ENCODE results near the gene BCL6. TPM values are rescaled to one million over a fixed set of nuclear protein-coding genes. Genes with fewer than 3 reads are reported as not detected.
A peak's percentile ranks its signal among the peaks of the same experiment; 100 is the strongest.
"Not testable (repeated sequence)": the region's sequence is repeated elsewhere in the genome, so short reads cannot be mapped to it uniquely, and the experiment has no call there.

BCL6 gene
- total RNA-seq, 1 donor from 2014 or later = 2.5 TPM

DNA sequence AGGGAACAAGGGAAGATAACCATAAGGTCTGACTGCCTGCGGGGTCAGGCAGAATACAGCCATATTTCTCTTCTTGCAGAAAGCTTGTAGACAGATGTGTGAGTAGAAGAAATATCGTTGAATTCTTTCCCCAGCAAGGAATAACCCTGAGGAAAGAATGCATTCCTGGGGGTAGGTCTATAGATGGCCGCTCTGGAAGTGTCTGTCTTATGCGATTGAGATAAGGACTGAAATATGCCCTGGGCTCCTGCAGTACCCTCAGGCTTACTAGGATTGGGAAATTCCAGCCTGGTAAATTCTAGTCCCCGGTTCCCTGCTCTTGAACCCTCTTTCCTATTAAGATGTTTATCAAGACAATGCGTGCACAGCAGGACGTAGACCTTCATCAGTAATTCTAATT, 59.3 kb downstream of the BCL6 start:
- H3K4me1 Mint-ChIP-seq (ENCODE audit: low read depth, unreplicated experiment) = no peaks in the 10 kb centered on the region
- H3K27me3 Mint-ChIP-seq (ENCODE audit: unreplicated experiment) = no peaks in the 10 kb centered on the region
- no peak overlapping the region for H3K4me3 Mint-ChIP-seq (ENCODE audit: unreplicated experiment)
- no peak overlapping the region for H3K27ac Mint-ChIP-seq (ENCODE audit: unreplicated experiment)
- H3K36me3 Mint-ChIP-seq (ENCODE audit: unreplicated experiment) = no peaks in the 10 kb centered on the region
- DNase-seq = no peak
- H3K9me3 Mint-ChIP-seq (ENCODE audit: unreplicated experiment) = no peaks in the 10 kb centered on the region
- TF ChIP-seq, protein P1, sequence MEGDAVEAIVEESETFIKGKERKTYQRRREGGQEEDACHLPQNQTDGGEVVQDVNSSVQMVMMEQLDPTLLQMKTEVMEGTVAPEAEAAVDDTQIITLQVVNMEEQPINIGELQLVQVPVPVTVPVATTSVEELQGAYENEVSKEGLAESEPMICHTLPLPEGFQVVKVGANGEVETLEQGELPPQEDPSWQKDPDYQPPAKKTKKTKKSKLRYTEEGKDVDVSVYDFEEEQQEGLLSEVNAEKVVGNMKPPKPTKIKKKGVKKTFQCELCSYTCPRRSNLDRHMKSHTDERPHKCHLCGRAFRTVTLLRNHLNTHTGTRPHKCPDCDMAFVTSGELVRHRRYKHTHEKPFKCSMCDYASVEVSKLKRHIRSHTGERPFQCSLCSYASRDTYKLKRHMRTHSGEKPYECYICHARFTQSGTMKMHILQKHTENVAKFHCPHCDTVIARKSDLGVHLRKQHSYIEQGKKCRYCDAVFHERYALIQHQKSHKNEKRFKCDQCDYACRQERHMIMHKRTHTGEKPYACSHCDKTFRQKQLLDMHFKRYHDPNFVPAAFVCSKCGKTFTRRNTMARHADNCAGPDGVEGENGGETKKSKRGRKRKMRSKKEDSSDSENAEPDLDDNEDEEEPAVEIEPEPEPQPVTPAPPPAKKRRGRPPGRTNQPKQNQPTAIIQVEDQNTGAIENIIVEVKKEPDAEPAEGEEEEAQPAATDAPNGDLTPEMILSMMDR (IDR thresholded peaks at IDR 0.05; ENCODE audit: partially characterized antibody, unreplicated experiment) = no peak

DNA sequence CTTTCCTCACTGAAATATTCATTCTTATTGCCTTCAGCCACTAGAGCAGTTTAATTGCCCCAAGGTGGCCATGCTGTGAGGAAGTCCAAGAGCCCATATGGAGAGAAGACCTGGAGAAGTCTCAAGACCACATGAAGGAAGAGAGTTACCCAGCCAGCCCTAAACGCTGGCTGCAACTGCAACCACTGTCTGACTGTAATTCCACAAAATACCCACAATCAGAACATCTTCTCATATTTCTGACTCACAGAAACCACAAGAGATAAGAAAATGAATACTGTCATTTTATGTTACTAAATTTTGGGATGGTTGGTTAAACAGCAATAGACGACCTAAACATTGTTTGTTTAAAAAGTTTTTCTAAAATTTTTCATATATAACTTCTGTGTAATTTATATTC, 60.4 kb downstream of the BCL6 start:
- no peak for DNase-seq
- H3K9me3 Mint-ChIP-seq (ENCODE audit: unreplicated experiment) = peaks cover 2% of the 10 kb centered on the region

DNA sequence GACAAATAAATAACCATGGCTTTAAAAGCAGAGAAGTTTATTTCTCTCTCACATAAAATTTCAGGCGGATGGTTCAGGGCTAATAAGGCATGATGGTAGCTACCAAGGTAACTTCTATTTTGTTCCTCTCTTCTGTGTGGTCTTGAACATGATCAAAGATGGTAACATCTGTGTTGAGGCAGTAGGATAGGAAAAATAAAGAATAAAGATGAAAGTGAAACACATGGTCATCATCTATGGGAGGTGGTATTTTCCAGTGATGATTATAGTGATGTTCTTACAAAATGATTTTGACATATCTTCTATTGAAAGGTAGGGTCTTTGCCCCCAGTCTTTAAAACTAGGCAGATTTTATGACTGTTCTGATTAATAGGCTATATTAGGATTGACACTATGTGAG, 60.8 kb downstream of the BCL6 start:
- H3K9me3 Mint-ChIP-seq (ENCODE audit: unreplicated experiment) = peaks cover 2% of the 10 kb centered on the region
- H3K4me3 Mint-ChIP-seq (ENCODE audit: unreplicated experiment) = no peak overlapping the region
- peaks cover 4% of the 10 kb centered on the region for H3K4me1 Mint-ChIP-seq (ENCODE audit: low read depth, unreplicated experiment)
- TF ChIP-seq, protein P1 (IDR thresholded peaks at IDR 0.05; ENCODE audit: partially characterized antibody, unreplicated experiment) = no peak
- DNase-seq = no peak
- no peaks in the 10 kb centered on the region for H3K27me3 Mint-ChIP-seq (ENCODE audit: unreplicated experiment)
- no peak overlapping the region for H3K27ac Mint-ChIP-seq (ENCODE audit: unreplicated experiment)
- H3K36me3 Mint-ChIP-seq (ENCODE audit: unreplicated experiment) = no peaks in the 10 kb centered on the region

More for the DNA sequence above, 60.4 kb downstream of the BCL6 start:
- Mint-ChIP-seq H3K36me3 (ENCODE audit: unreplicated experiment) (no peaks in the 10 kb centered on the region), H3K27ac (ENCODE audit: unreplicated experiment) (no peak overlapping the region), H3K4me1 (ENCODE audit: low read depth, unreplicated experiment) (no peaks in the 10 kb centered on the region), H3K27me3 (ENCODE audit: unreplicated experiment) (no peaks in the 10 kb centered on the region), H3K4me3 (ENCODE audit: unreplicated experiment) (no peak overlapping the region)
- TF ChIP-seq, protein P1 (IDR thresholded peaks at IDR 0.05; ENCODE audit: partially characterized antibody, unreplicated experiment) = no peak

DNA sequence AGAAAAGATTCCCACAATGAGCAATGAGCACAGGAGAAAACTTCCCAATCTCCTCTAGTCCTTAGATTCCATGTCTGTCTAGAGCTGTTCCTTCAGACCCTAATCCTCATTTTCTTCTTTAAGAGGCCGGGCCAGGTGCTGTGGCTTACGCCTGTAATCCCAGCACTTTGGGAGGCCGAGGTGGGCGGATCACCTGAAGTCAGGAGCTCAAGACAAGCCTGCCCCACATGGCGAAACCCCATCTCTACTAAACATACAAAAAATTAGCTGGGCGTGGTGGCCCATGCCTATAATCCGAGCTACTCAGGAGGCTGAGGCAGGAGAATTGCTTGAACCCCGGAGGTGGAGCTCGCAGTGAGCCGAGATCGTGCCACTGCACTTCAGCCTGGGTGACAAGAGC, 63.5 kb downstream of the BCL6 start:
- not testable (repeated sequence) for H3K36me3 Mint-ChIP-seq (ENCODE audit: unreplicated experiment); H3K4me1 Mint-ChIP-seq (ENCODE audit: low read depth, unreplicated experiment); H3K4me3 Mint-ChIP-seq (ENCODE audit: unreplicated experiment); DNase-seq; H3K27ac Mint-ChIP-seq (ENCODE audit: unreplicated experiment); H3K27me3 Mint-ChIP-seq (ENCODE audit: unreplicated experiment); H3K9me3 Mint-ChIP-seq (ENCODE audit: unreplicated experiment)

DNA sequence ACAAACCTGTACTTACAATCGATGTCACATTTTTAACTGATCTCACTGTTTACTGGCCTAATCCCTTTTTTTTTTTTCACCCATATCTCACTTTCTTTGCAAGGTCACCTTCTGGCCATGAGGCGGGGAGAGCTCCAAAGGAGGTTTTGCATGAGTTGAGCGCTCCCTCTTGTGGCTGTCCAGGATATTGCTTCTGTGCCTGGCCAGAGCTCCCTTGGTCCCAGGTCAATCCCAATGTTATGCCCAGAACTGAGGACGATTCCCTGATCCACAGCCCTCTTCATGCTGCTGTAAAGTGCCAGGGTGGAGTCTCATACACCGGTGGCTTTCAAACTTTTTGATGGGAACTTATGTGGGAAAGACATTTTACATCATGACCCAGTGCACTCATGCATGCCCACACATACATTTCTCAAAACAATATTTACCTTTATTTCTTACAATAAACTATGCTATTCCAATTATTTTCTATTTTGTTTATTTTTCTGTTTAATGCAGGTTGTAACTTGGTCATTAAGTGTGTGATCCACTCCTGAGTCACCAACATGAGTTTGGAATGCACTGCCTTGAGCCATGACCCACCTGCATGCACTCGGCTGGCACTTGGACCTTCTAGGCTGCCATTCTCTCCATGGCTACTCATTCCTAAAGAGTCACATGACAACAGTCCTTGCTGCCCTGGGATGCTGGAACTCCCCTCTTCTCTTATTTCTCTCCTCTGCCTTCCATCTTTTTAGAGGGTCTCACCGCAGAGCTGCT, 65.5 kb downstream of the BCL6 start:
- Mint-ChIP-seq H3K27me3 (ENCODE audit: unreplicated experiment) (no peaks in the 10 kb centered on the region), H3K4me1 (ENCODE audit: low read depth, unreplicated experiment) (peaks cover 7% of the 10 kb centered on the region), H3K9me3 (ENCODE audit: unreplicated experiment) (peaks cover 4% of the 10 kb centered on the region), H3K4me3 (ENCODE audit: unreplicated experiment) (peak overlapping the region; percentile 55), H3K27ac (ENCODE audit: unreplicated experiment) (peak overlapping the region; percentile 89), H3K36me3 (ENCODE audit: unreplicated experiment) (no peaks in the 10 kb centered on the region)
- TF ChIP-seq, protein P1 (IDR thresholded peaks at IDR 0.05; ENCODE audit: partially characterized antibody, unreplicated experiment) = peak; percentile 80
- peak; percentile 90 for DNase-seq
